Brain microvascular endothelial cell (primary cell): ENCODE measurements around the gene SRP9.
A peak's percentile ranks its signal among the peaks of the same experiment; 100 is the strongest.
"Not testable (repeated sequence)": the region's sequence is repeated elsewhere in the genome, so short reads cannot be mapped to it uniquely, and the experiment has no call there.

Experiments used
- DNase-seq: peaks from one replicate; pipeline ENCODE4 v3.0.0-alpha.2; 2020
- H3K27ac ChIP-seq: fragments of 250-450 bp; sonication (Bioruptor Pico); 2 replicates; pipeline ENCODE4 v1.5.1; 2020; ENCODE audit warnings: mild to moderate bottlenecking, moderate library complexity
- H3K27me3 ChIP-seq: fragments of 250-450 bp; sonication (Bioruptor Pico); replicated peaks from 2 replicates; pipeline ENCODE4 v1.5.1; 2020; ENCODE audit warnings: mild to moderate bottlenecking
- H3K36me3 ChIP-seq: fragments of 250-450 bp; sonication (Bioruptor Pico); replicated peaks from 2 replicates; pipeline ENCODE4 v1.5.1; 2020; ENCODE audit warnings: mild to moderate bottlenecking
- H3K4me3 ChIP-seq: 2 replicates; pipeline ENCODE4 v1.5.1; 2011; ENCODE audit warnings: low read depth, mild to moderate bottlenecking, control low read depth, low read length, moderate library complexity
- in situ Hi-C: cut with HindIII; loops from 2 replicates; pipeline ENCODE4 v1.10.0; 2017; ENCODE audit warnings: low sequenced_read_pairs, low pct_ligation_motif_present
- TF ChIP-seq, protein P1 (sequence below): IDR thresholded peaks from 2 replicates; pipeline ENCODE4 v1.5.1; 2011; ENCODE audit warnings: low read depth, mild to moderate bottlenecking, moderate library complexity, low read length, control low read depth, inconsistent platforms; ENCODE audit errors: missing control alignments

SRP9 gene

GRCh38 chr1:225750875-225751824, 26.5 kb upstream of the SRP9 start:
- Histone ChIP-seq H3K27ac (no peak overlapping the region), H3K27me3 (no peaks in the 10 kb centered on the region), H3K4me3 (no peak overlapping the region), H3K36me3 (no peaks in the 10 kb centered on the region)
- DNase-seq, result no peak
- in situ Hi-C loops, result loop anchor here (25.0 kb wide), 1 partner anchor 189 kb away; no protein-coding TSS in a partner anchor
- TF ChIP-seq, protein P1, sequence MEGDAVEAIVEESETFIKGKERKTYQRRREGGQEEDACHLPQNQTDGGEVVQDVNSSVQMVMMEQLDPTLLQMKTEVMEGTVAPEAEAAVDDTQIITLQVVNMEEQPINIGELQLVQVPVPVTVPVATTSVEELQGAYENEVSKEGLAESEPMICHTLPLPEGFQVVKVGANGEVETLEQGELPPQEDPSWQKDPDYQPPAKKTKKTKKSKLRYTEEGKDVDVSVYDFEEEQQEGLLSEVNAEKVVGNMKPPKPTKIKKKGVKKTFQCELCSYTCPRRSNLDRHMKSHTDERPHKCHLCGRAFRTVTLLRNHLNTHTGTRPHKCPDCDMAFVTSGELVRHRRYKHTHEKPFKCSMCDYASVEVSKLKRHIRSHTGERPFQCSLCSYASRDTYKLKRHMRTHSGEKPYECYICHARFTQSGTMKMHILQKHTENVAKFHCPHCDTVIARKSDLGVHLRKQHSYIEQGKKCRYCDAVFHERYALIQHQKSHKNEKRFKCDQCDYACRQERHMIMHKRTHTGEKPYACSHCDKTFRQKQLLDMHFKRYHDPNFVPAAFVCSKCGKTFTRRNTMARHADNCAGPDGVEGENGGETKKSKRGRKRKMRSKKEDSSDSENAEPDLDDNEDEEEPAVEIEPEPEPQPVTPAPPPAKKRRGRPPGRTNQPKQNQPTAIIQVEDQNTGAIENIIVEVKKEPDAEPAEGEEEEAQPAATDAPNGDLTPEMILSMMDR, result no peak

DNA sequence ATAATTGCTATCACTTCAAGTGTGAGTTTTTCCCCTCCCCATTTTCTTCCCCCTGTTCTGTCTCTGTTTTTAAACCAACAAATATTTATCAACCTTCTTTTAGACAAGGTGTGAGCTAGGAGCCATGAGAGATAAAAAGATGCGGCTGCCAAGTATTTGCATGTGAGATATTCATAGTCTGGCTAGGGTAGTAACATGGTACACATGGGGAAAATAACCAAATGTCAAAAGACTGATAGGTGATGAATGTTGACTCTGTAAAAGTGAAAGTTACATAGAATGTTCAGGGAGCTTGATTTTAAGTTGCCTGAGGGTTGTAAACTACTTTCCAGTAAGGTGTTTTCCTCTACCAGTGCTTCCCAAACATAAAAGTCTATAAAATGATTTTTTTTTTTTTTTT, 25.4 kb upstream of the SRP9 start:
- Histone ChIP-seq H3K27me3 (no peaks in the 10 kb centered on the region), H3K27ac (no peak overlapping the region), H3K36me3 (no peaks in the 10 kb centered on the region), H3K4me3 (no peak overlapping the region)
- DNase-seq, result no peak
- in situ Hi-C loops, result loop anchor here (25.0 kb wide), 1 partner anchor 190 kb away; no protein-coding TSS in a partner anchor
- TF ChIP-seq, protein P1, result no peak

DNA sequence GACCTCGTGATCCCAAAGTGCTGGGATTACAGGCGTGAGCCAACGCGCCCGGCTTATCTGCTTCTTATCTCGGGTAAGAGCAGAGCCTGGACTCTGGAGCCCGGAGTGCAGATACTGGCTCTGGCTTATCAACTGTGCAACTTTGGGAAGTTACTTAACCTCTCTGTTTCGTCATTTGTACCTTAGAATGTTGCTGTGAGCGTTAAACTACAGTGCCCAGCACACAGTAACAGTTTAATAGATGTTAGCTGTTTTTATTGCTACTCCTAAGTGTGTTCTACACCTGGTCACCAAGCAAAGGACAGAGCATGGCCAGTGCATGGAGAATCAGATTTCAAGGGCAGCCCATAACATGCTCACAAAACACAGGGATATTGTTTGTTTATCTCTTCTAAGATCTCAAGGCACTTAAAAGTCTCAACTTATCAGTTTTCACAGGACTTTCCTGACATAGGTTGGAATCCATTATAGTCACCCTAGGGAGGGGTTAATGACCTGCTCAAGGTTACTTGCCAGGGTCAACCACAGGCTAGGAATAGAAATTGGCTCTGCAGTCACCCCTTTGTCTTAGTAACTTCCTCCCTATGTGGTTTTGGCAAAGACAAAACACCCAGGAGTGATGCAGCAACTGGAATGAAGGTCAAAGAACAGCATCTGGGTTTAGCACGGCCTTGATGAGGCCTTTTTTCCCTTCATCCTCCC, 22.5 kb upstream of the SRP9 start:
- in situ Hi-C loops, result loop anchor here (25.0 kb wide), 1 partner anchor 193 kb away; no protein-coding TSS in a partner anchor
- H3K27ac ChIP-seq, result peak overlapping the region; percentile 39
- peak; percentile 77 for DNase-seq
- no peaks in the 10 kb centered on the region for H3K36me3 ChIP-seq
- no peaks in the 10 kb centered on the region for H3K27me3 ChIP-seq
- TF ChIP-seq, protein P1, result no peak
- H3K4me3 ChIP-seq, result no peak overlapping the region

DNA sequence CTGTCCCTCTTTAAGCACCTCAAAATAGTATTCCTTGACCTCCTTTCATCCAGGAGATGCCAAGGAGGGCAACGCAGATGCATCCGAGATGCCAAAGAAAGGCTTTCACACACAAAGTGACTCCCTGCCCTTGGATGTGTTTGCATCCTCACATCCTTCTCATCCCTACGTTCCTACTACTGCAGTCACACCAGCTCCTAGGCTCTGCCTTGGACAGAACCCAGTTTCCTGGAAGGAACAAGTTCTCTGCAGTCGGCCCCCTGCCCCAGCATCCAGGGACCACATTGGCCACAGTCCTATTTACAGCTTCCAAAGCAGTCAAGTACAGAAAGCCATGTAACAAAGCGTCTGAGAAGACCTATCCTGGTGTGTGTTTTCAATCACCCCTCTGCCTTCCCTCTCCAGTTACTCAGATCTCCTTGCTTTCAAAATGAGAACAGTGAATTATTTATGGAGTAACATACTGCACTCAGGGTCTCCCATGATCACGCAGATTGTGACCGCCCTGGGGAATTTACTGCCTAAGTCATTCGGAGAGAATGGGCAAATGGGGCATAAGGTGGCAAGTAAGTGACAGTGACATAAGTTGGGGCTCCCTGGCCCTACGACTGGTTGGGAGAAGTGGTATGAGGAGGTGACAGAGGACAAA, 21.8 kb upstream of the SRP9 start:
- TF ChIP-seq, protein P1, result no peak
- Histone ChIP-seq H3K4me3 (no peak overlapping the region), H3K36me3 (no peaks in the 10 kb centered on the region), H3K27me3 (no peaks in the 10 kb centered on the region), H3K27ac (peak overlapping the region; percentile 39)
- in situ Hi-C loops, result loop anchor here (25.0 kb wide), 1 partner anchor 193 kb away; no protein-coding TSS in a partner anchor
- DNase-seq, result no peak

DNA sequence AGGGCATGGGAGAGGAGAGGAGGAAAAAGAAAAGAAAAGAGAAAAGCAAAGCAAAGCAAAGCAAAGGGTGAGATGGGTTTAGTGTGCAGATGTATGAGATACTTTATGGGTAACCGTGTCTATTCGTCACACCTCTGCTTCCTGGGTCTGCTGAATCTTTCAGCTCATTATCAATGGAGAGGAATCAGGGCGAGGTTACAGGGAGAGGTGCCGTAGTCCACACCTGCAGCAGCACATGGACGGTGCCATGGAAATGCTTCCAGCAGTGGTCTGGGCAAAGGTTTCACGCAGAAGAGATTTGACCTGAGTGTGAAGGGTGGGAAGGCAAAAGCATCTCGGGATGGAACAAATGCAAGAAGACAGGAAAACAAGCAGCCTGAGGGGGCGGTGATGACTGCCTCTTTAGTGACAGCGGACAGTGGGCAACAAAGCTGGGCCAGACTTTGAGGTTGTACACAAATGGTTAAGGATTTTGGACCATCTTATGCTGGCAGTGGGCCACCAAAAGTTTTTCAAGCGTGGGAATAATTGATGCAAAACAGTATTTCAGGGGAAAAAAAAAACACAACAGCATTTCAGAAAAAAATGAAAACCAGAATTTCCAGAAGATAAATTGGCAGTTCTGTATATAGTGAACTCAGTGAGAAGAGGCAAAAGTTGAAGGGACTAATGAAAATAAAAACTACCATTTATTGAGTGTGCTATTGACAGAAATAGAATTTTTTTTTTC, 19.5 kb upstream of the SRP9 start:
- in situ Hi-C loops, result loop anchor here (25.0 kb wide), 1 partner anchor 196 kb away; no protein-coding TSS in a partner anchor
- H3K27me3 ChIP-seq, result no peaks in the 10 kb centered on the region
- H3K4me3 ChIP-seq, result no peak overlapping the region
- no peaks in the 10 kb centered on the region for H3K36me3 ChIP-seq
- H3K27ac ChIP-seq, result no peak overlapping the region
- DNase-seq, result no peak
- TF ChIP-seq, protein P1, result no peak

DNA sequence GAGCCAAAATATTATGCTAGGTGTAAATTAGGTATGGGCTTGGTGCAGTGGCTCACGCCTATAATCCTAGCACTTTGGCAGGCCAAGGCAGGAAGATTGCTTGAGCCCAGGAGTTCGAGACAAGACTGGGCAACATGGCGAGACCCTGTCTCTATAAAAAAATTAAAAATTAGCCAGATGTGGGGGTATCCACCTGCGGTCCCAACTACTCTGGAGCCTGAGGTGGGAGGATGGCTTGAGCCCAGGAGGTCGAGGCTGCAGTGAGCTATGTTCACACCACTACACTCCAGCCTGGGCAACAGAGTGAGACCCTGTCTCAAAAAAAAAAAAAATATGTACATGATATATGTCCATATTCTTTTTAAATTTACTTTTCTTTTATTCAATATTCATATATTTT, 17.7 kb upstream of the SRP9 start:
- in situ Hi-C loops, result loop anchor here (25.0 kb wide), 1 partner anchor 198 kb away; no protein-coding TSS in a partner anchor
- not testable (repeated sequence) for H3K27me3 ChIP-seq, DNase-seq, H3K4me3 ChIP-seq, H3K36me3 ChIP-seq, H3K27ac ChIP-seq
